Activated CD4-positive, alpha-beta T cell treated with anti-CD3 and anti-CD28 coated beads, Interleukin-2, amount 50 U/mL, for 1 hour (primary cell): ENCODE results near the gene ARHGEF38.

Experiments
- DNase-seq: peaks from one replicate; pipeline ENCODE4 v3.0.0-alpha.2; 2020

Gene ARHGEF38

GRCh38 chr4:105619188-105619931 is 66.9 kb downstream of the ARHGEF38 start:
- no peak for DNase-seq

- DNase-seq, result no peak
Observed at GRCh38 chr4:105620640-105621323, 68.4 kb downstream of the ARHGEF38 start.

- no peak for DNase-seq
Observed at GRCh38 chr4:105622269-105622668, 69.8 kb downstream of the ARHGEF38 start.

- DNase-seq, result no peak
Observed at GRCh38 chr4:105623099-105623498, 70.7 kb downstream of the ARHGEF38 start.

GRCh38 chr4:105624530-105624929 is 72.1 kb downstream of the ARHGEF38 start:
- DNase-seq, result no peak

- DNase-seq, result no peak
Observed at GRCh38 chr4:105625214-105625613, 72.8 kb downstream of the ARHGEF38 start.

- no peak for DNase-seq
Observed at GRCh38 chr4:105626846-105627245, 74.4 kb downstream of the ARHGEF38 start.

- DNase-seq, result no peak
Observed at GRCh38 chr4:105627620-105628019, 75.2 kb downstream of the ARHGEF38 start.

- DNase-seq, result no peak
Observed at GRCh38 chr4:105630670-105631655, 78.5 kb downstream of the ARHGEF38 start.

- DNase-seq, result no peak
Observed at GRCh38 chr4:105631818-105632400, 79.5 kb downstream of the ARHGEF38 start.

GRCh38 chr4:105632599-105632998 is 80.2 kb downstream of the ARHGEF38 start:
- no peak for DNase-seq

- no peak for DNase-seq
Observed at GRCh38 chr4:105633241-105633640, 80.8 kb downstream of the ARHGEF38 start.

GRCh38 chr4:105634402-105635080 is 82.1 kb downstream of the ARHGEF38 start:
- DNase-seq, result no peak

- DNase-seq, result no peak
Observed at GRCh38 chr4:105637408-105638176, 85.2 kb downstream of the ARHGEF38 start.

GRCh38 chr4:105641845-105642244 is 89.4 kb downstream of the ARHGEF38 start:
- DNase-seq, result no peak

GRCh38 chr4:105644257-105644656 is 91.8 kb downstream of the ARHGEF38 start:
- DNase-seq, result no peak

- DNase-seq, result no peak
Observed at GRCh38 chr4:105645440-105645839, 93.0 kb downstream of the ARHGEF38 start.

GRCh38 chr4:105650190-105650589 is 97.8 kb downstream of the ARHGEF38 start:
- DNase-seq, result no peak

- DNase-seq, result no peak
Observed at GRCh38 chr4:105651884-105652283, 99.5 kb downstream of the ARHGEF38 start.

- no peak for DNase-seq
Observed at GRCh38 chr4:105652286-105652888, 100.0 kb downstream of the ARHGEF38 start.
